Neuronal stem cell (in vitro differentiated cells): ENCODE measurements around the gene GALT.

Source experiments
- DNase-seq: peaks from one replicate; pipeline ENCODE4 v3.0.0-alpha.2; 2013; ENCODE audit warnings: low spot score
- H2AFZ ChIP-seq: one replicate; pipeline ENCODE4 v1.6.1; 2013; ENCODE audit warnings: mild to moderate bottlenecking, low read length, inconsistent platforms
- H2AK5ac ChIP-seq: 2 replicates; pipeline ENCODE4 v1.6.1; 2013; ENCODE audit warnings: low read depth, mild to moderate bottlenecking, inconsistent platforms, low read length, moderate library complexity, mixed read lengths
- H2BK120ac ChIP-seq: 2 replicates; pipeline ENCODE4 v1.6.1; 2013; ENCODE audit warnings: low read depth, mild to moderate bottlenecking, inconsistent platforms, low read length, moderate library complexity, mixed read lengths
- H2BK12ac ChIP-seq: one replicate; pipeline ENCODE4 v1.6.1; 2013; ENCODE audit warnings: low read length, inconsistent platforms
- H2BK15ac ChIP-seq: 2 replicates; pipeline ENCODE4 v1.6.1; 2013; ENCODE audit warnings: mild to moderate bottlenecking, low read length, inconsistent platforms, mixed read lengths
- H2BK5ac ChIP-seq: one replicate; pipeline ENCODE4 v1.6.1; 2013; ENCODE audit warnings: inconsistent platforms, mild to moderate bottlenecking, low read length, moderate library complexity
- H3K14ac ChIP-seq: one replicate; pipeline ENCODE4 v1.6.1; 2013; ENCODE audit warnings: low read length, inconsistent platforms
- H3K18ac ChIP-seq: 2 replicates; pipeline ENCODE4 v1.6.1; 2013; ENCODE audit warnings: low read length, inconsistent platforms
- H3K23ac ChIP-seq: 2 replicates; pipeline ENCODE4 v1.6.1; 2013; ENCODE audit warnings: low read depth, mild to moderate bottlenecking, mixed read lengths, low read length, inconsistent platforms; ENCODE audit not compliant: poor library complexity
- H3K27ac ChIP-seq: replicated peaks from 3 replicates; pipeline ENCODE4 v1.5.1; 2013; ENCODE audit warnings: low read length, inconsistent platforms
- H3K27me3 ChIP-seq, 3 experiments: 2 replicates each; pipeline ENCODE4 v1.6.1; 2013; ENCODE audit warnings: low read length in 3 of 3, mild to moderate bottlenecking in 2 of 3, inconsistent platforms in 1 of 3, low read depth in 1 of 3, mixed read lengths in 1 of 3, moderate library complexity in 1 of 3; ENCODE audit not compliant: control insufficient read depth in 3 of 3, insufficient read depth in 3 of 3
- H3K36me3 ChIP-seq, 2 donors: replicated peaks in 1 of 2; 2 replicates each; pipeline ENCODE4 v1.6.1; 2013; ENCODE audit warnings: low read length in 2 of 2; ENCODE audit not compliant: control insufficient read depth in 2 of 2, insufficient read depth in 2 of 2
- H3K4ac ChIP-seq: 2 replicates; pipeline ENCODE4 v1.6.1; 2013; ENCODE audit warnings: inconsistent platforms, mild to moderate bottlenecking, low read length, moderate library complexity
- H3K4me1 ChIP-seq, 2 donors: 1 replicate in 1 of 2; 2 replicates in 1 of 2; pipeline ENCODE4 v1.6.1; 2013; ENCODE audit warnings: low read length in 2 of 2, low read depth in 1 of 2; ENCODE audit not compliant: control insufficient read depth in 2 of 2, insufficient read depth in 1 of 2
- H3K4me2 ChIP-seq: one replicate; pipeline ENCODE4 v1.6.1; 2013; ENCODE audit warnings: mild to moderate bottlenecking, low read length, inconsistent platforms; ENCODE audit not compliant: insufficient read depth, poor library complexity, severe bottlenecking
- H3K4me3 ChIP-seq, 2 donors: 2 replicates each; pipeline ENCODE4 v1.5.1; 2013; ENCODE audit warnings: low read length in 2 of 2, mild to moderate bottlenecking in 2 of 2, inconsistent platforms in 1 of 2, moderate library complexity in 1 of 2
- H3K79me1 ChIP-seq: one replicate; pipeline ENCODE4 v1.6.1; 2013; ENCODE audit warnings: low read depth, mild to moderate bottlenecking, inconsistent platforms, low read length, moderate library complexity
- H3K9ac ChIP-seq: one replicate; pipeline ENCODE4 v1.6.1; 2013; ENCODE audit warnings: mild to moderate bottlenecking, low read depth, low read length, inconsistent platforms; ENCODE audit not compliant: poor library complexity
- H3K9me3 ChIP-seq, 2 donors: replicated peaks in 1 of 2; 2 replicates each; pipeline versions ENCODE3 to v1.6.1; 2013; ENCODE audit warnings: low read length in 2 of 2, mild to moderate bottlenecking in 2 of 2, inconsistent platforms in 1 of 2, low read depth in 1 of 2, mixed read lengths in 1 of 2, moderate library complexity in 1 of 2; ENCODE audit not compliant: control insufficient read depth in 2 of 2, insufficient read depth in 1 of 2
- H4K8ac ChIP-seq: one replicate; pipeline ENCODE4 v1.6.1; 2013; ENCODE audit warnings: low read depth, mild to moderate bottlenecking, inconsistent platforms, low read length, moderate library complexity
- H4K91ac ChIP-seq: one replicate; pipeline ENCODE4 v1.6.1; 2013; ENCODE audit warnings: low read length, low read depth, mild to moderate bottlenecking, inconsistent platforms; ENCODE audit not compliant: poor library complexity
- WGBS, 2 donors: extraction: QIAGEN DNeasy Blood & Tissue Kit; methylation state at CpG; one replicate each; pipeline ENCODE4 v1.1.7; 2013; ENCODE audit warnings: missing lambda C conversion rate in 2 of 2, mixed read lengths in 1 of 2; ENCODE audit not compliant: insufficient read length in 2 of 2, insufficient replicate concordance in 1 of 2; ENCODE audit errors: extremely low coverage in 2 of 2; 5-methylcytosine and 5-hydroxymethylcytosine counted together

Gene GALT

DNA sequence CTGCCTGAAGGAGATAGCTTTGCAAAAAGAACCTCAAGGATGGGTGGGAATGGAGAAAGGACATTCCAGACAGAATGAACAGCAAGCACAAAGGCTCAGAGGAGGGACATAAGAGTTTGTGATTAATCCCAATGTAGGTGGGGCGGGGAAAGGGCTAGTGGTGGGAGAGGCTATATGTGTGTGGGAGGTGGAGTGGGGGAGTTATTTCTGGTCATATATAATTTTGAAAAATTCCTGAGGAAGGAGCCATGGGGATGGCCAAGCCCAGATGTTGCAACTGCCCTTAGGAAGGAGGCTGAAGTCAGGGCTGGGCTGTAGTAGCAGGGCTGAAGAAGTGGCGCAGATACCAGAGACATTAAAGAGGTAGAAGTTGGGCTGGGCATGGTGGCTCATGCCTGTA lies 29.4 kb downstream of the GALT start:
- H2AK5ac ChIP-seq, result no peak overlapping the region
- H4K8ac ChIP-seq, result no peak overlapping the region
- no peak for DNase-seq
- H3K36me3 ChIP-seq, result peaks cover 0 to 2% of the 10 kb centered on the region in 2 donors
- no peak overlapping the region for H2BK120ac ChIP-seq
- H3K18ac ChIP-seq, result no peak overlapping the region
- H3K4me3 ChIP-seq, result no peak overlapping the region
- H3K9ac ChIP-seq, result no peak overlapping the region
- no peak overlapping the region for H2AFZ ChIP-seq
- no peak overlapping the region for H3K4ac ChIP-seq
- H3K4me1 ChIP-seq, result no peaks in the 10 kb centered on the region
- no CpG with 5 or more reads among the region's 2 CpGs for WGBS, 2 donors
- H3K27me3 ChIP-seq, result no peaks in the 10 kb centered on the region
- no peak overlapping the region for H3K14ac ChIP-seq
- no peak overlapping the region for H3K27ac ChIP-seq
- peaks cover 1% of the 10 kb centered on the region for H3K79me1 ChIP-seq
- H4K91ac ChIP-seq, result no peak overlapping the region
- H3K4me2 ChIP-seq, result no peak overlapping the region
- no peak overlapping the region for H2BK5ac ChIP-seq
- no peak overlapping the region for H2BK15ac ChIP-seq
- H3K9me3 ChIP-seq, result no peaks in the 10 kb centered on the region
- H3K23ac ChIP-seq, result no peak overlapping the region
- no peak overlapping the region for H2BK12ac ChIP-seq

- H3K79me1 ChIP-seq, result no peaks in the 10 kb centered on the region
- H3K14ac ChIP-seq, result no peak overlapping the region
- H2BK5ac ChIP-seq, result no peak overlapping the region
- no peak overlapping the region for H2BK12ac ChIP-seq
- H3K4ac ChIP-seq, result no peak overlapping the region
- no peak overlapping the region for H2BK15ac ChIP-seq
- H2AFZ ChIP-seq, result no peak overlapping the region
- H3K9ac ChIP-seq, result no peak overlapping the region
- peaks cover 0 to under 1% of the 10 kb centered on the region in 2 donors for H3K36me3 ChIP-seq
- no peak overlapping the region for H3K23ac ChIP-seq
- H2BK120ac ChIP-seq, result no peak overlapping the region
- H2AK5ac ChIP-seq, result no peak overlapping the region
- H3K4me3 ChIP-seq, result no peak overlapping the region
- no peaks in the 10 kb centered on the region for H3K27me3 ChIP-seq
- no peak overlapping the region for H3K27ac ChIP-seq
- no peak for DNase-seq
- H3K4me2 ChIP-seq, result no peak overlapping the region
- no peak overlapping the region for H3K18ac ChIP-seq
- H4K8ac ChIP-seq, result no peak overlapping the region
- WGBS, 2 donors, result no CpG with 5 or more reads among the region's 4 CpGs
- no peak overlapping the region for H4K91ac ChIP-seq
- H3K4me1 ChIP-seq, result no peaks in the 10 kb centered on the region
- H3K9me3 ChIP-seq, result no peaks in the 10 kb centered on the region
These were observed 37.7 kb downstream of the GALT start for GRCh38 chr9:34684145-34684544.

GRCh38 chr9:34684816-34685215 lies 38.3 kb downstream of the GALT start:
- Histone ChIP-seq H3K27me3 (no peaks in the 10 kb centered on the region), H3K79me1 (no peaks in the 10 kb centered on the region), H3K14ac (no peak overlapping the region), H3K9ac (no peak overlapping the region), H2BK5ac (no peak overlapping the region), H3K4me3 (no peak overlapping the region), H3K4me2 (no peak overlapping the region), H3K36me3 (no peaks in the 10 kb centered on the region), H3K27ac (no peak overlapping the region), H3K9me3 (no peaks in the 10 kb centered on the region), H3K4me1 (no peaks in the 10 kb centered on the region), H3K4ac (no peak overlapping the region), H2BK15ac (no peak overlapping the region), H2AFZ (no peak overlapping the region), H3K23ac (no peak overlapping the region), H2AK5ac (no peak overlapping the region), H4K91ac (no peak overlapping the region), H2BK12ac (no peak overlapping the region), H2BK120ac (no peak overlapping the region), H4K8ac (no peak overlapping the region), H3K18ac (no peak overlapping the region)
- no CpG with 5 or more reads among the region's 4 CpGs for WGBS, 2 donors
- DNase-seq, result no peak

- Histone ChIP-seq H3K4ac (no peak overlapping the region), H3K14ac (no peak overlapping the region), H3K27ac (no peak overlapping the region), H3K9me3 (no peaks in the 10 kb centered on the region), H3K79me1 (no peaks in the 10 kb centered on the region), H3K23ac (no peak overlapping the region), H3K4me3 (no peak overlapping the region), H2BK15ac (no peak overlapping the region), H2BK12ac (no peak overlapping the region), H2AK5ac (no peak overlapping the region), H3K36me3 (no peaks in the 10 kb centered on the region), H3K27me3 (no peaks in the 10 kb centered on the region), H3K18ac (no peak overlapping the region), H2BK120ac (no peak overlapping the region), H4K91ac (no peak overlapping the region), H2BK5ac (no peak overlapping the region), H3K9ac (no peak overlapping the region), H3K4me2 (no peak overlapping the region), H3K4me1 (no peaks in the 10 kb centered on the region), H2AFZ (no peak overlapping the region), H4K8ac (no peak overlapping the region)
- no CpG with 5 or more reads among the region's 4 CpGs for WGBS, 2 donors
- DNase-seq, result no peak
These were observed 39.1 kb downstream of the GALT start for GRCh38 chr9:34685591-34685990.
